GM12872 (cell line): ENCODE data around the gene ADD2.

Experiments used
- TF ChIP-seq, protein P1 (sequence below): IDR thresholded peaks from 3 replicates; pipeline ENCODE4 v1.5.1; 2011; ENCODE audit warnings: low read depth, mild to moderate bottlenecking, low read length, moderate library complexity; ENCODE audit not compliant: insufficient read depth

The ADD2 gene

DNA sequence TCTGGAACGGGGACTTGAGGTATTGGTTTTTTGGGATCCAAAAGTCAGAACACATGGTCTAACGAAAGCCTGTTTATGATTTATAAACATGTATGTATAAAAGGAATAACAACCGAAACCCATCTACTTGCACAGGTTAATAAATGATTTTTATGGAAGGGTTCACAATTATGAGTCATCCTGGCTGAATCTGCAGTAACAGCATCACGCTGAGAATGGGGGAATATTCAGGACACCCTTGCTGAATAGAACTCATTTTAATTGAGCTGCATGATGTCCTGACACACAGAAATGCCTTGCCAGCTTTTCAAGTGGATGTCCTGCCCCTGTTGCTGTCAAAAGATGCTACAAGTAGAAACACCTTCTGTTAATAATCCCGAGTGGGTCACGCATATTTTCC is 159.6 kb downstream of the ADD2 start:
- TF ChIP-seq, protein P1, sequence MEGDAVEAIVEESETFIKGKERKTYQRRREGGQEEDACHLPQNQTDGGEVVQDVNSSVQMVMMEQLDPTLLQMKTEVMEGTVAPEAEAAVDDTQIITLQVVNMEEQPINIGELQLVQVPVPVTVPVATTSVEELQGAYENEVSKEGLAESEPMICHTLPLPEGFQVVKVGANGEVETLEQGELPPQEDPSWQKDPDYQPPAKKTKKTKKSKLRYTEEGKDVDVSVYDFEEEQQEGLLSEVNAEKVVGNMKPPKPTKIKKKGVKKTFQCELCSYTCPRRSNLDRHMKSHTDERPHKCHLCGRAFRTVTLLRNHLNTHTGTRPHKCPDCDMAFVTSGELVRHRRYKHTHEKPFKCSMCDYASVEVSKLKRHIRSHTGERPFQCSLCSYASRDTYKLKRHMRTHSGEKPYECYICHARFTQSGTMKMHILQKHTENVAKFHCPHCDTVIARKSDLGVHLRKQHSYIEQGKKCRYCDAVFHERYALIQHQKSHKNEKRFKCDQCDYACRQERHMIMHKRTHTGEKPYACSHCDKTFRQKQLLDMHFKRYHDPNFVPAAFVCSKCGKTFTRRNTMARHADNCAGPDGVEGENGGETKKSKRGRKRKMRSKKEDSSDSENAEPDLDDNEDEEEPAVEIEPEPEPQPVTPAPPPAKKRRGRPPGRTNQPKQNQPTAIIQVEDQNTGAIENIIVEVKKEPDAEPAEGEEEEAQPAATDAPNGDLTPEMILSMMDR, result no peak

DNA sequence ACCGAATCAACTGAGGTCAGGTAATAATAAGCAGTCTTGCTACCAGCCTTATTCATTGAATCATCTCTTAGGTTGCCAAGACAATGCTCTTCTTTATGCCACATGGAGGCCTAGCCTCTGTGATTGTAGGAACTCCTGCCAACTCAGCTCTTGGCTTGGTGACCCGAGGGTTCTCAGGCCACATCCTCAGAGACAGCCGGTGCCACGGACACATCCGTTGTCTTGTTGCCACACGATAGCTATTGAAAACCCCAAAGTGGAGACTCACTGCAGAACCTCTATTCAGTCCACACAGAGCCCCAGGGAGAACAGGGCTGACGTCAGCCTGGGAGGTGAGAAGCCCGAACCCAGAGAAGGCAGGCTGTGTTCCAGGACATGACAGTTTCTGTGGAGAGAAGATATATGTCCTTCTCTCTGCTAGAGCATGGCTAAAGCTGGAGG is 160.9 kb downstream of the ADD2 start:
- TF ChIP-seq, protein P1, result no peak
